IMR-90 (cell line): Measurements from ENCODE around the gene PRKCE. TPM values are rescaled to one million over a fixed set of nuclear protein-coding genes. Genes with fewer than 3 reads are reported as not detected.

Experiments
- ATAC-seq: fragments of 200-7000 bp; cut with Tn5 transposase; 2 replicates; pipeline ENCODE4 v1.9.1; 2020; ENCODE audit warnings: low read depth, mild to moderate bottlenecking, moderate library complexity
- BruUV-seq: library from RNA; stranded (reverse); fragments of 400-500 nt; replicated peaks from 2 replicates; lab custom pipeline; 2021; lab: Mats Ljungman, UMichigan
- CTCF ChIA-PET: fragments of 300-600 bp; formaldehyde crosslinking; extraction: SDS; loops from one replicate; lab custom pipeline; 2021; ENCODE audit warnings: antibody characterized with exemption; lab: Yijun Ruan, JAX
- POLR2A ChIA-PET: fragments of 300-600 bp; sonication (Branson Sonifier 250); formaldehyde crosslinking; loops from one replicate; lab custom pipeline; 2022; ENCODE audit warnings: antibody characterized with exemption; ENCODE audit not compliant: unreplicated experiment; lab: Charles Lee
- DNase-seq: peaks from one replicate; pipeline ENCODE4 v3.0.0; 2013
- H2AFZ ChIP-seq: replicated peaks from 2 replicates; pipeline ENCODE3; 2013; ENCODE audit warnings: low read length, mild to moderate bottlenecking; ENCODE audit not compliant: poor library complexity
- H2AK5ac ChIP-seq: 2 replicates; pipeline ENCODE4 v1.6.1; 2013; ENCODE audit warnings: low read depth, low read length, inconsistent platforms
- H2AK9ac ChIP-seq: replicated peaks from 2 replicates; pipeline ENCODE3; 2013; ENCODE audit warnings: mild to moderate bottlenecking, low read depth, low read length, moderate library complexity; ENCODE audit not compliant: poor library complexity
- H2BK120ac ChIP-seq: 2 replicates; pipeline ENCODE4 v1.6.1; 2013; ENCODE audit warnings: low read depth, low read length, inconsistent platforms
- H2BK15ac ChIP-seq: 3 replicates; pipeline ENCODE4 v1.6.1; 2013; ENCODE audit warnings: low read depth, low read length, inconsistent platforms
- H2BK20ac ChIP-seq: 2 replicates; pipeline ENCODE4 v1.6.1; 2013; ENCODE audit warnings: low read depth, mild to moderate bottlenecking, inconsistent platforms, low read length, moderate library complexity
- H2BK5ac ChIP-seq: 2 replicates; pipeline ENCODE4 v1.6.1; 2013; ENCODE audit warnings: mild to moderate bottlenecking, low read depth, low read length, inconsistent platforms; ENCODE audit not compliant: poor library complexity, severe bottlenecking
- H3K14ac ChIP-seq: replicated peaks from 2 replicates; pipeline ENCODE4 v1.6.1; 2013; ENCODE audit warnings: low read depth, low read length, inconsistent platforms
- H3K18ac ChIP-seq: 2 replicates; pipeline ENCODE4 v1.6.1; 2013; ENCODE audit warnings: low read depth, low read length, control low read depth
- H3K23ac ChIP-seq: 2 replicates; pipeline ENCODE4 v1.6.1; 2013; ENCODE audit warnings: low read depth, low read length, inconsistent platforms
- H3K27ac ChIP-seq: 2 replicates; pipeline ENCODE4 v1.5.1; 2013; ENCODE audit warnings: mild to moderate bottlenecking, control low read depth, low read length; ENCODE audit not compliant: insufficient read depth
- H3K27me3 ChIP-seq: 2 replicates; pipeline ENCODE4 v1.6.1; 2013; ENCODE audit warnings: low read length; ENCODE audit not compliant: control insufficient read depth, insufficient read depth
- H3K36me3 ChIP-seq: 2 replicates; pipeline ENCODE4 v1.6.1; 2013; ENCODE audit warnings: low read length, mixed read lengths; ENCODE audit not compliant: control insufficient read depth, insufficient read depth
- H3K4ac ChIP-seq: 2 replicates; pipeline ENCODE4 v1.6.1; 2013; ENCODE audit warnings: low read depth, low read length, inconsistent platforms
- H3K4me1 ChIP-seq: 2 replicates; pipeline ENCODE4 v1.6.1; 2013; ENCODE audit warnings: low read length, mixed read lengths; ENCODE audit not compliant: control insufficient read depth, insufficient read depth
- H3K4me2 ChIP-seq: 2 replicates; pipeline ENCODE4 v1.6.1; 2013; ENCODE audit warnings: low read depth, mild to moderate bottlenecking, control low read depth, low read length, moderate library complexity
- H3K4me3 ChIP-seq: 2 replicates; pipeline ENCODE4 v1.5.1; 2013; ENCODE audit warnings: low read depth, mild to moderate bottlenecking, control low read depth, low read length, moderate library complexity; ENCODE audit not compliant: insufficient read depth
- H3K56ac ChIP-seq: 2 replicates; pipeline ENCODE4 v1.6.1; 2013; ENCODE audit warnings: low read length, inconsistent platforms; ENCODE audit not compliant: insufficient read depth; ENCODE audit errors: extremely low read depth
- H3K79me1 ChIP-seq, 2 experiments: 2 replicates each; pipeline ENCODE4 v1.6.1; 2013; ENCODE audit warnings: low read length in 2 of 2, inconsistent platforms in 1 of 2, low read depth in 1 of 2
- H3K9ac ChIP-seq: 2 replicates; pipeline ENCODE4 v1.6.1; 2013; ENCODE audit warnings: low read depth, low read length, control low read depth
- H3K9me1 ChIP-seq: 2 replicates; pipeline ENCODE4 v1.6.1; 2013; ENCODE audit warnings: low read length, inconsistent platforms; ENCODE audit not compliant: insufficient read depth
- H3K9me3 ChIP-seq: 2 replicates; pipeline ENCODE4 v1.6.1; 2013; ENCODE audit warnings: low read length; ENCODE audit not compliant: control insufficient read depth, insufficient read depth
- H4K20me1 ChIP-seq: 2 replicates; pipeline ENCODE4 v1.6.1; 2013; ENCODE audit warnings: low read length, inconsistent platforms; ENCODE audit not compliant: insufficient read depth
- H4K5ac ChIP-seq: 2 replicates; pipeline ENCODE4 v1.6.1; 2013; ENCODE audit warnings: mild to moderate bottlenecking, low read depth, low read length, control low read depth
- H4K8ac ChIP-seq, 2 experiments: 2 replicates each; pipeline ENCODE4 v1.6.1; 2013; ENCODE audit warnings: low read depth in 2 of 2, low read length in 2 of 2, control low read depth in 1 of 2, inconsistent platforms in 1 of 2
- H4K91ac ChIP-seq: 2 replicates; pipeline ENCODE4 v1.6.1; 2013; ENCODE audit warnings: low read depth, low read length, inconsistent platforms; ENCODE audit not compliant: insufficient read depth
- BHLHE40 ChIP-seq: fragments of 150-350 bp; IDR thresholded peaks from 2 replicates; pipeline ENCODE4 v1.6.1; 2016; ENCODE audit warnings: mild to moderate bottlenecking, low read depth, low read length
- CEBPB ChIP-seq: IDR thresholded peaks from 2 replicates; pipeline ENCODE4 v1.6.1; 2012; ENCODE audit warnings: low read depth, low read length, improper control_type of control experiment
- CHD1 ChIP-seq: IDR thresholded peaks from 2 replicates; pipeline ENCODE4 v1.6.1; 2012; ENCODE audit warnings: low read depth, low read length, improper control_type of control experiment
- FOS ChIP-seq: fragments of 150-350 bp; IDR thresholded peaks from 2 replicates; pipeline ENCODE4 v1.6.1; 2016; ENCODE audit warnings: low read depth, low read length
- MAFK ChIP-seq: IDR thresholded peaks from 2 replicates; pipeline ENCODE4 v1.6.1; 2012; ENCODE audit warnings: low read depth, low read length, improper control_type of control experiment
- MAZ ChIP-seq: IDR thresholded peaks from 2 replicates; pipeline ENCODE4 v1.6.1; 2012; ENCODE audit warnings: low read depth, mild to moderate bottlenecking, low read length, improper control_type of control experiment, moderate library complexity, borderline replicate concordance
- MXI1 ChIP-seq: IDR thresholded peaks from 2 replicates; pipeline ENCODE4 v1.6.1; 2012; ENCODE audit warnings: low read depth, mild to moderate bottlenecking, low read length, moderate library complexity, borderline replicate concordance
- NFE2L2 ChIP-seq: fragments of 150-350 bp; IDR thresholded peaks from 2 replicates; pipeline ENCODE4 v1.6.1; 2016; ENCODE audit warnings: low read depth, mild to moderate bottlenecking, low read length
- RAD21 ChIP-seq: IDR thresholded peaks from 2 replicates; pipeline ENCODE4 v1.6.1; 2012; ENCODE audit warnings: low read length, improper control_type of control experiment
- RCOR1 ChIP-seq: IDR thresholded peaks from 2 replicates; pipeline ENCODE4 v1.6.1; 2012; ENCODE audit warnings: mild to moderate bottlenecking, low read length, improper control_type of control experiment; ENCODE audit not compliant: insufficient replicate concordance
- RFX5 ChIP-seq: IDR thresholded peaks from 2 replicates; pipeline ENCODE4 v1.8.0; 2012; ENCODE audit warnings: low read depth, mild to moderate bottlenecking, low read length, moderate library complexity
- SMC3 ChIP-seq: fragments of 150-350 bp; IDR thresholded peaks from 2 replicates; pipeline ENCODE4 v1.6.1; 2016; ENCODE audit warnings: low read depth, mild to moderate bottlenecking, antibody characterized with exemption, low read length, moderate library complexity
- WGBS, 2 experiments: methylation state at CpG; one replicate each; pipeline versions ENCODE4 v1.1.5 to v1.1.7; 2013; ENCODE audit warnings: missing lambda C conversion rate in 2 of 2; ENCODE audit not compliant: insufficient read length in 1 of 2; ENCODE audit errors: extremely low coverage in 2 of 2; 5-methylcytosine and 5-hydroxymethylcytosine counted together
- dilution Hi-C: fragments of 300-500 bp; cut with HindIII; formaldehyde crosslinking; loops from one replicate; pipeline ENCODE4 v1.14.3; 2018; ENCODE audit warnings: low sequenced_read_pairs; ENCODE audit not compliant: unreplicated experiment
- in situ Hi-C: fragments of 300-500 bp; cut with MboI; formaldehyde crosslinking; loops from 3 replicates; pipeline ENCODE4 v1.14.3; 2019; ENCODE audit warnings: low sequenced_read_pairs, inconsistent platforms, mixed read lengths
- intact Hi-C: fragments of 100-400 bp; cut with micrococcal nuclease; formaldehyde crosslinking; loops from 2 replicates; pipeline ENCODE4 v1.10.0; 2022
- polyA plus RNA-seq, 3 experiments: library from polyadenylated mRNA; depleted of rRNA; stranded (reverse); fragments of >200 nt; gene quantifications; 2 replicates each; pipeline ENCODE4 v1.2.3, GENCODE V29; 2012; ENCODE audit warnings: low replicate concordance in 1 of 3
- total RNA-seq: library from RNA; depleted of rRNA; stranded (reverse); fragments of >200 nt; gene quantifications from 2 replicates; pipeline ENCODE4 v1.2.3, GENCODE V29; 2012
- TF ChIP-seq, protein P1 (sequence below): fragments of 150-350 bp; IDR thresholded peaks from 2 replicates; pipeline ENCODE4 v1.6.1; 2016; ENCODE audit warnings: low read depth, mild to moderate bottlenecking, low read length, moderate library complexity, borderline replicate concordance
- TF ChIP-seq, protein P2 (sequence below): conservative IDR thresholded peaks from 2 replicates; pipeline ENCODE4 v1.5.1; 2012; ENCODE audit warnings: mild to moderate bottlenecking, low read depth, low read length, improper control_type of control experiment

PRKCE gene
- total and polyA plus RNA-seq, 2 of the 4 experiments (the other 2 are of a cell fraction), result 8.1 to 32.4 TPM

DNA sequence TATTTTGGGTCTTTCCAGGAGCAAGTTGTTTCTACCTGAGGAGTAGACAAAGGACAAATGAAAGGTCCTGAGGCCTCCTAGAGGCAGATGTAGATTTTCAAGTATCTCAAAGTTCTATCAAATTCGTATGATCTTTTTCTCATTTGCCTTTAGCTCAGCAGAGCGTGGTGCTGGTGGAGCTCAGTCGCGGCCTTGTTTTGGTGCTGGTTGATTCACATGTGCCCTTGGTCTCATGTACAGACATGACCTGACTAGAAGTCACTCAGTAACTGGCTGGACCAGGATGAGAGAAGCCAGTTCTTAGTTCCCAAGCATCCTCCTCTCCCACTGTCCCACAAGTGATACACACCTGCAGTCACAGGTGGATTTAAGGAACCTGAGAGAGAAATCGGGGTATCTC, 264.0 kb downstream of the PRKCE start:
- Histone ChIP-seq H3K4me1 (no peaks in the 10 kb centered on the region), H4K91ac (no peak overlapping the region), H3K9ac (no peak overlapping the region), H4K5ac (no peak overlapping the region), H2AFZ (no peak overlapping the region), H2AK5ac (no peak overlapping the region), H3K9me1 (peaks cover 4% of the 10 kb centered on the region; the same call in 1 of the 2 replicates), H4K8ac (no peak overlapping the region), H3K14ac (no peak overlapping the region), H2BK15ac (no peak overlapping the region), H3K4me2 (no peak overlapping the region), H3K36me3 (no peaks in the 10 kb centered on the region), H3K4me3 (no peak overlapping the region), H3K56ac (no peak overlapping the region), H2BK5ac (no peak overlapping the region), H3K9me3 (no peaks in the 10 kb centered on the region), H2BK120ac (no peak overlapping the region), H3K79me1 (0 out of 4 replicates have a peak, but pooled peaks cover 0 to 3% of the 10 kb centered on the region in 2 experiments), H3K23ac (no peak overlapping the region), H2BK20ac (no peak overlapping the region), H3K4ac (no peak overlapping the region), H2AK9ac (no peak overlapping the region), H3K18ac (no peak overlapping the region), H3K27ac (no peak overlapping the region), H4K20me1 (peaks cover 3% of the 10 kb centered on the region; the same call in 1 of the 2 replicates), H3K27me3 (no peaks in the 10 kb centered on the region)
- no peak for DNase-seq
- ChIA-PET CTCF (interaction anchor here (1.0 kb wide), 1 partner anchor 21 kb away, joined by 3 read pairs; no protein-coding TSS in a partner anchor), POLR2A (no interaction called here)
- BruUV-seq, result no TSS peak
- 95% methylated on average over 4 of the region's 5 CpGs; no CpG with 5 or more reads in 1 of the 2 experiments for WGBS, 2 experiments
- ATAC-seq, result no peak
- no peak for TF ChIP-seq FOS
- TF ChIP-seq BHLHE40, result no peak
- no peak for TF ChIP-seq RAD21
- TF ChIP-seq MXI1, result no peak
- no peak for TF ChIP-seq MAZ
- no peak for TF ChIP-seq RFX5
- TF ChIP-seq RCOR1, result no peak
- TF ChIP-seq NFE2L2, result no peak
- no peak for TF ChIP-seq CEBPB
- TF ChIP-seq CHD1, result no peak
- TF ChIP-seq, protein P1, sequence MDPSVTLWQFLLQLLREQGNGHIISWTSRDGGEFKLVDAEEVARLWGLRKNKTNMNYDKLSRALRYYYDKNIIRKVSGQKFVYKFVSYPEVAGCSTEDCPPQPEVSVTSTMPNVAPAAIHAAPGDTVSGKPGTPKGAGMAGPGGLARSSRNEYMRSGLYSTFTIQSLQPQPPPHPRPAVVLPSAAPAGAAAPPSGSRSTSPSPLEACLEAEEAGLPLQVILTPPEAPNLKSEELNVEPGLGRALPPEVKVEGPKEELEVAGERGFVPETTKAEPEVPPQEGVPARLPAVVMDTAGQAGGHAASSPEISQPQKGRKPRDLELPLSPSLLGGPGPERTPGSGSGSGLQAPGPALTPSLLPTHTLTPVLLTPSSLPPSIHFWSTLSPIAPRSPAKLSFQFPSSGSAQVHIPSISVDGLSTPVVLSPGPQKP, result no peak
- TF ChIP-seq SMC3, result no peak
- TF ChIP-seq, protein P2, sequence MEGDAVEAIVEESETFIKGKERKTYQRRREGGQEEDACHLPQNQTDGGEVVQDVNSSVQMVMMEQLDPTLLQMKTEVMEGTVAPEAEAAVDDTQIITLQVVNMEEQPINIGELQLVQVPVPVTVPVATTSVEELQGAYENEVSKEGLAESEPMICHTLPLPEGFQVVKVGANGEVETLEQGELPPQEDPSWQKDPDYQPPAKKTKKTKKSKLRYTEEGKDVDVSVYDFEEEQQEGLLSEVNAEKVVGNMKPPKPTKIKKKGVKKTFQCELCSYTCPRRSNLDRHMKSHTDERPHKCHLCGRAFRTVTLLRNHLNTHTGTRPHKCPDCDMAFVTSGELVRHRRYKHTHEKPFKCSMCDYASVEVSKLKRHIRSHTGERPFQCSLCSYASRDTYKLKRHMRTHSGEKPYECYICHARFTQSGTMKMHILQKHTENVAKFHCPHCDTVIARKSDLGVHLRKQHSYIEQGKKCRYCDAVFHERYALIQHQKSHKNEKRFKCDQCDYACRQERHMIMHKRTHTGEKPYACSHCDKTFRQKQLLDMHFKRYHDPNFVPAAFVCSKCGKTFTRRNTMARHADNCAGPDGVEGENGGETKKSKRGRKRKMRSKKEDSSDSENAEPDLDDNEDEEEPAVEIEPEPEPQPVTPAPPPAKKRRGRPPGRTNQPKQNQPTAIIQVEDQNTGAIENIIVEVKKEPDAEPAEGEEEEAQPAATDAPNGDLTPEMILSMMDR, result no peak
- TF ChIP-seq MAFK, result no peak
- intact Hi-C loops, result no loop called here
- in situ Hi-C loops, result no loop called here
- dilution Hi-C loops, result no loop called here
